HG03439 (cell line): ENCODE results near the gene CTSA.
A peak's percentile ranks its signal among the peaks of the same experiment; 100 is the strongest.
"Not testable (repeated sequence)": the region's sequence is repeated elsewhere in the genome, so short reads cannot be mapped to it uniquely, and the experiment has no call there.

Experiments
- ATAC-seq: cut with Tn5 transposase; IDR thresholded peaks from one replicate; pipeline ENCODE4 v1.9.1; 2021; ENCODE audit warnings: mild to moderate bottlenecking, moderate library complexity; ENCODE audit not compliant: unreplicated experiment

Gene CTSA

DNA sequence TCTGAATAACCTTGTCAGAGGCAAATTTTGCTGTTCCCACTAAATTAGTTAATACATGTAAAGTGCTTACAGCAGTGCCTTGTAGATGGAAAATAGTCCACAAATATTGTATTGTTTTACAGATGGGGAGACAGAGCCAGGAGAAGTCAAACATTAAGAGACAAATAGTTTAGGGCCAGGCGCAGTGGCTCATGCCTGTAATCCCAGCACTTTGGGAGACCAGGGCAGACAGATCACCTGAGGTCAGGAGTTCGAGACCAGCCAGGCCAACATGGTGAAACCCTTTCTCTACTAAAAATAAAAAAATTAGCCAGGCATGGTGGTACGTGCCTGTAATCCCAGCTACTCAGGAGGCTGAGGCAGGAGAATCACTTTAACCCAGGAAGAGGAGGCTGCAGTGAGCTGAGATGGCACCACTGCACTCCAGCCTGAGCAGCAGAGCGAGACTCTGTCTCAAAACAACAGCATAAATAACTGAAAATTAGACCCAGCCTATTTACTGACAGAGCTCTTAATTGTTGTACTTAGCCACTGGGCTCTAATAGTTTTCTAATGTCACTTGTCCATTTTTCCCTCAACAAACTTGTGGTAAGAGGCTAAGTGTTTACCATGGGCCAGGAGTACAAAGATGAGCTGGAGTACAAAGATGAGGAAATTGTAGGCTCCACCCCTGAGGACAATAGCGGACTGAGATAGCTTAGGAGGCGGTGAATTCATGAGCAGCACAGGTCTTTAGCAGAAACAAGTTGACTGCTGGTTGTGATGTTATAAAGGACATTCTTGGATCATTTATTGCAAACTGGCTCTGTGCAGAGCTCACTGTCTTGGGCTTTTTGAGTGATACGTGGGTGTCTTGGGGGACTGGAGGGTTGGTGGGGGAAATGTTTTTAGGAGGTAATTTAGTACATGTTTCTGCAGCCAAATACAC lies 27.3 kb upstream of the CTSA start:
- ATAC-seq, result no peak

DNA sequence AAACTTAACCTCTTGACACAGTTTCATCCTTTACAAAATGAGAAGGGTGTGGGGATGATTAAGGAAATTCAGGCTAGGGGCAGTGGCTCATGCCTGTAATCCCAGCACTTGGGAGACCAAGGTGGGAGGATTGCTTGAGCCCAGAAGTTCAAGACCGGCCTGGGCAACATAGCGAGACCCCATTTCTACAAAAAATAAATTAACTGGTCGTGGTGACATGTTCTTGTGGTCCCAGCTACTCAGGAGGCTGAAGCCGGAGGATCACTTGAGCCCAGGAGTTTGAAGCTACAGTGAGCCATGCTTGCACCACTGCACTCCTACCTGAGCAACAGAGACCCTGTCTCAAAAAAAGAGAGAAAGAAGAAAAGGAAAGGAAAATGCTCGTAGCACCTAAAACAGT lies 24.7 kb upstream of the CTSA start:
- ATAC-seq, result no peak

DNA sequence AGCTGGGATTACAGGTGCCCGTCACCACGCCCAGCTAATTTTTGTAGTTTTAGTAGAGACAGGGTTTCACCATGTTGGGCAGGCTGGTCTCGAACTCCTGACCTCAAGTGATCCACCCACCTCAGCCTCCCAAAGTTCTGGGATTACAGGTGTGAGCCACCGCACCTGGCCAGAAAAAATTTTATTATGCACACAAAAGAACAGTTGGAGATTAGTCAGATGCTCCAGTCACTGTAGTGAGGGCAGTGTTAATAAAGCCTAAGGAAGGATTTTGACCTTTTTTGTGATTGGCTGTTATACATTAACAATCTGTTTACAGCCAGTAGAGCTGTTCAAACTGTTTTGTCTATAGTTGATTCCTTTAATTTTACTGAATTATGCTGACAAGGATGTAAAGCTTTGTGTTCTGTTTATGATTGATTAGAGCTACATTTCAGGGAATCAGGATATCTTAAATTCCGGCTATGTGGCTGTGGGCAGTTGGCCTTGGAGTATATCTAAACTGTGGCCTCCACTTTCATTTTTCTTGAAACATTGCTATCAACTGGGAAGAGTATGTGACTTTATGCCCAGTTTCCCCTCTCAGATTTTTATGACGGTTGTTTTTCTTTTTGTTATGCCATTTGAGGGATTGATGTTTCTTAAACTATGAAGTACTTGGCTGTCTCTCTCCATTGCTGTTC lies 23.9 kb upstream of the CTSA start:
- ATAC-seq, result no peak

DNA sequence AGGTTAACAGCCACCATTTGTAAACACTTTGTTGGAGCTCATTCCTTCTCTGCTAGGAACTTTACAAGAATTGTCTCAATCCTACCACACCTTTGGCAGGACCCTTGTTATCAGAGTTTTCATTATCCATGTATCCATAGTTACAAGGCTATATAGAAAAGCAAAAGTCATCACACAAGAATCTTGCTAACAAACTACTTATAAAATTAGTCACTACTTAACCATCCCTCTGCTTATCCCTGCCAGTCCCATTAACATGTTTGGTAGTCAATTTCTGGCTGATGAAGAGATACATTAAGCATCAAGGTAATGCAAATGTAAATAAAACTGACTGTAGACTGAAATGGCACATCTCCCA lies 23.3 kb upstream of the CTSA start:
- no peak for ATAC-seq

DNA sequence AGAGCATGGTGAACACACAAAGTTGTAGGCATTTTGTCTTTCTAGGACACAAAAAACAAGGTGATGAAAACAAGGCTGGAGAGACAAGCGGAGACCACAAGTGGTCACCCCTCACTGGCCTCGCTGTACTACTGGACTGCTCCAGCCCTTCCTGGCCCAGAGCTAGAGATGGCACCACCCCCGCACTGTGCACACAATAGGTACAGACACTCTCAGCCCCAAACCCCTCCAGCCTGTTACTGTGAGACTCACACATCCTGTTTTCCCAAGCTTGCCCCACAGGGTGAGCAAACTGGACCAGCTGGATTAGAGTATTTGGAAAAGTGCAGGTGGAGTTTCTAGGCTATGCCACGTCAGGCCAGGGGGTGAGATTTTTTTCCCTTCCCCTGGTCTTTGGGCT lies 18.5 kb upstream of the CTSA start:
- ATAC-seq, result no peak

DNA sequence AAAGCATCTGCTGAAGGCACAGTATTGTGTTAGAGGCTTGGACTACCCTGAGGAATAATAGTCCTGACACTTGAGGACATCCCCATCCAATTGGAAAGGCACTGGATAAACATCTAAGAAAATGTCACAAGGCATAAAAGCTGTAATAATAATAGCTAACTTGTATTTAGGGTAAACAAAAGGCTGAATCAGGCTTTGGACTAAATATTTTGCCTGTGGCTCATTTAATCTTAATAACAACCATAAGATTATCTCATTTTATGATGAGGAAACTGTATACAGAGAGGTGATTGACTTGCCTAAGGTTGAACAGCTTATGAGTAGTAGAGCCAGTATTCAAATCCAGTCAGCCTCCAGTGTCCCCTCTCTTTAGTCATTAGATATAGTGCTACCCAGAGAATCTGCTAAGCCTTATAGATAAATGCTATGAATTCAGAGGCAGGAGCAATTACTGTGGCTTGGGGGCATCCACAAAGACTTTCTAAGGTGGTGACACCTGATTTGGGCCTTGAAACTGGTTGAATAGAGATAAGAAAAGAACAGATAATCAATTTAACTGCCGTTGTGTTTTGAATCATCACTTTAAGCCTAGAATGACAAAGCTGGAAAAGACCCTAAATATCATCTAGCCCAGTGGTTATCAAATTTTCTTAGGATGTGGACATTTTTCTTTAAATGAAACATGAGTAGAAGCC lies 17.6 kb upstream of the CTSA start:
- no peak for ATAC-seq

DNA sequence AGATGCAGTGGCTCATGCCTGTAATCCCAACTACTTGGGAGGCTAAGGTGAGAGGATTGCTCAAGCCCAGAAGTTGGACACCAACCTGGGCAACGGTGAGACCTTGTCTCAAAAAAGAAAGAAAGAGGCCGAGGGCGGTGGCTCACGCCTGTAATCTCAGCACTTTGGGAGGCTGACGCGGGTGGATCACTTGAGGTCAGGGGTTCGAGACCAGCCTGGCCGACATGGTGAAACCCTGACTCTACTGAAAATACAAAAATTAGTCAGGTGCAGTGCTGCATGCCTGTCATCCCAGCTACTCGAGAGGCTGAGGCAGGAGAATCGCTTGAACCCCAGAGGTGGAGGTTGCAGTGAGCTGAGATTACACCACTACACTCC lies 17.0 kb upstream of the CTSA start:
- ATAC-seq, result not testable (repeated sequence)

DNA sequence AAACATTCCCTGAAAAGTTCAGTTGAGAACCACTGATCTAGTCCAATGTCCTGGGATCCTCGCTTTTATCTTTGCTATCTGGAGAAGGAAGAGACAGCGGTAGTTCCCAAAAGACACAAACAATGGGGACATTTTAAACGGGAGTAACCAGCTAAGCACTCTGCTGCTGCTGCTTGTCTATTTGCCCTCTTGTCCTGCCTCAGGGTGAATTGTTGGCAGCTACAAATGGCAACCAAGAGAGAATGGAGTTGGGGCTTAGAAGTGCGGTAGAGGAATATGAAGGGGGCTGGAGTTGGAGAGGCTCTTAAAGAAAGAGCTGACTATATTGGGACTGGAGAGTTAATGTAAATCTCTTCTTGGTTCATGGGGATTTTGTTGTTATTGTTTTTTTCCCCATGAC lies 16.6 kb upstream of the CTSA start:
- ATAC-seq, result no peak

DNA sequence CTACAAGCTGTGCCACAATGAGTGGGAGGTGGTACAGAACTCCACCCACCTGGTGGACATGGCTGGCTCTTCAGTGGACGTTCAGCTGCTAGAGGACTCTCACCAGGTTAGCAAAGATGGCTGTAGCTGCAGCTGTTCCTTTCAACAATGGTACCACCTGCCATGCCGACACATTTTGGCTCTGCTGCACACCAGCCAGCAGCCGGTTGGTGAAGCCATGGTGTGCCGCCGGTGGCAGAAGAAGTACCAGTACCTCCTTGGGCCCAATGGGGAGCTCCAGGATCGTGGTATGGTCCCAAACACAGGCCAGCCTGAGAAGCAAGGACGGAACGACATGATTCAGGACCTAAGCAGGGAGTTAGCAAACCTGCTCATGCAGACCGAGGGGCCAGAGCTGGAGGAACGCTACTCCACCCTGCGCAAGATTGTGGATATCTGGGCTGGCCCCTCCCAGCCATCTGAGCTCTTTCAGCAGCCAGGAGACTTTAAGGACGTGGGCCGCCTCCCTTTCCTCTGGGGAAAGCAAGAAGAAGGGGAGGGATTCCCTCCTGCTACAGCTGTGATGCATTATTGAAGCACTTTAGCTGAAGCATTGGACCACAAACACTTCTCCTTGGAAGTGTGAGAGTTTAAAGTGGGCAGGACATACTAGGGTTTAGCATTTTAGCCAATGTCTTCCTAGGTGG lies 12.9 kb upstream of the CTSA start:
- ATAC-seq, result no peak

DNA sequence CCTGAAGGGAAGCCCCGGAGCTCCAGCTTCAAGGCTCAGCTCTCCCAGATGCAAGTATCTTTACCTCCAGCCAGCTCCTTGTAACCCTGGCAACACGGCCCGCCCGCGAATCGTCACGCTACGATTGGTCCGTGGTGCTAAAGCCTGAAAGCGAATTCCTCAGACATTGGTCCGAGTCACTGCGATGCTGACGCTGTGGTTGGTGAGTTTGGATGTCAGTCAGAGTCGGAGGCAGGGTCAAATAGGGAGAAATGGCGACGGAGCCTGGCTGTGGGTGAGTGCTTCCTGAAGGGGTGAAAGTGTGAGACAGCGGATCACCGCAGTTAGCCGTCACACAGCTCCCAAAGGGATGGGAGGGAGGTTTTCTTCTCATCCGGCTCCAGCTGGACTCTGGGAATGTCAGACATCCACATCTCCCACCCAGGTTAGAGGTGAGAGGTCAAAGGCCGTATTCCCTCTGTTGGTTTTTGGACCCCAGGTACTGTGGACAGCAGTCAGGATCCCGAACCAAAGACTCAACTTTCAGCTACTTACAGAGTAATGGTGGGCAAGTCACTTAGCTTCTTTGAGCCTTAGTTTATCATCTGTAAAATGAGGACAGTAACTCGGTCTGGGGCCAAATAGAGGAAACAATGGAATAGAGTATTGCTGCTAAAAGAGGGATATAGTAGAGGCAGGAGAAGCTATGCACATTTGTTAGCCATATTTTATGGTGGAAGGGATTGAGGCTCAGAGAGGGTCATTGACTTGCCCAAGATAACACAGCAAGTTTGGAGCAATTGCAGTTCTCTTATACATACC lies 9.9 kb upstream of the CTSA start, which contains the start of gene ZSWIM1:
Gene ZSWIM1 (plus strand): TSS at position 240 of the 801 bp plus-strand sequence. CDS start 1,366 bp downstream, outside the sequence.
- peak; percentile 95 for ATAC-seq

DNA sequence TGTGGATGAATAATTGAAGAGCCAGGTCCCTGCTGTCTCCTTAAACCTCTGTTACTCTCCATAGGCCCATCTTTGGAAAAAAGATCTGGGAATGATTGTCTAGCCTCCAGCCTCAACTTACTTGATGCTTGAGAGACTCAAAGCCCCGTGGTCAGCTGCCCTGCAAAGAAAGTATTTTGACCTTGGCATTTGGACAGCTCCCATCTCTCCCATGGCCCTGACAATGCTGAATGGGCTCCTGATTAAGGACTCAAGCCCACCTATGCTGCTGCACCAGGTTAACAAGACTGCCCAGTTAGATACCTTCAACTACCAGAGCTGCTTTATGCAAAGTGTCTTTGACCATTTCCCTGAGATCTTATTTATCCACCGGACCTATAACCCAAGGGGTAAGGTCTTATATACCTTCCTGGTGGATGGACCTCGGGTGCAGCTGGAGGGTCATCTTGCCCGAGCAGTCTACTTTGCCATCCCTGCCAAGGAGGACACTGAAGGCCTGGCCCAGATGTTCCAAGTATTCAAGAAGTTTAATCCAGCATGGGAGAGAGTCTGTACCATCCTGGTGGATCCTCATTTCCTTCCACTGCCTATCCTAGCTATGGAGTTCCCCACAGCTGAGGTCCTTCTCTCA lies 8.6 kb upstream of the CTSA start:
- ATAC-seq, result no peak

DNA sequence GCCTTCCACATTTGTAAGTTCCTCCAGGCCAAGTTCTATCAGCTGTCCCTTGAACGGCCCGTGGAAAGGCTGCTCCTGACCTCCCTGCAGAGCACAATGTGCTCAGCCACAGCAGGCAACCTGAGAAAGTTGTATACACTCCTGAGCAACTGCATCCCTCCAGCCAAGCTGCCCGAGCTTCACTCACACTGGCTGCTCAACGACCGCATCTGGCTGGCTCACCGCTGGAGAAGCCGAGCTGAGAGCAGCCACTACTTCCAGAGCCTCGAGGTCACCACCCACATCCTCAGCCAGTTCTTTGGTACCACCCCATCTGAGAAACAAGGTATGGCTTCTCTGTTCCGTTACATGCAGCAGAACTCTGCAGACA lies 8.1 kb upstream of the CTSA start:
- no peak for ATAC-seq

DNA sequence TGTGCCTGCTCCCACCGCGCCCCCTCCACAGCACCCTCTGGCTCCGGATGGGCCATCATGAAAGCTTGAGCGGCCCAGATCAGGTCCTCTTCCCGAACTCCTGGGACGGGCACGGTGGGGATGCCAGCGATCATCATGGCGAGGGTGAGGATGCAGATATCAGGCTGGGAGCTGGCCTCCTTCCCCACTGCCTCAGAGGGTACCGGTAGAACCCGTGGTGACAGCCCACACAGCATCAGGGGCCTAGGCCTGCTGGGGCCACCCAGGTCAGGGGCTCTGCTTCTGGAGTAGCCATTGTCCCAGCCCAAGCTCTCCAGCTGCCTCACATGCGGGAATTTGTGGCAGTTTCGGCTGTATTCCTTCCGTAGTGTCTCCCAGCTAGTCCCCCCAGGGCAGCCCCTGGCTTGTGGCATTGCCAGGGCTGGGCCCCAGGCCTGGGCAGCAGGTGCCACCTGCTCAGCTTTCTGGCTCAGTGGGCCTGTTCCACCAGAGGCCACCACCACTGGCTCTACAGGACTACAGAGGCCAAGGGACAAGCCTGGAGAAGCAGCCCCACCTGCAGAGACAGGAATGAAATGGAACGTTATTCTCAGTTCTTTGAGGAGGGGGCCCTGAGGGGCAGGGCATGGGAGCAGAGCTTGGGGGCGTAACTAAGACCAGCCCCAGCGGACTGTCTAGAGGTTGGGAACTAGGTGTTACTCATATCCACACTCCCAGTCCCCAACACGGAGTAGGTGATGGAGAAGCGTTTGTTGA lies 4.4 kb upstream of the CTSA start:
- no peak for ATAC-seq

DNA sequence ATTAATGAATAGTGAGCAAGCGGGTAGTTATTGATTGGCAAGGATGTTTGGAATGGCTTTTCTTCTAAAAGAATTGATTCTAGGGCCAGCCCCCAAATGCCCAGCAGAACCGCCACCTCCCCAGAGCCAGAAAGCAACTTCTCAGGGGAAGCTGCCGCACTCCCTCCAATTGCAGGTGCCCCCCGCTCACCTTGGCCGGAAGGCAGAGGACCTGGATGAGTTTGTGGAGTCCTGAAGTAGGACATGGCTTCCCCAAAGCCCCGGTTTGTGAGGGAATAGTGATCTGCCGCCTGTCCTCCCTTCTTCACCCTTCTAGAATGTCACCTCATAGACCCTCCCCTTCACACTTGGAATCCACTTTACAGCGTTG lies 3.8 kb upstream of the CTSA start, which contains the start of gene SPATA25:
Gene SPATA25 (minus strand): TSS at position 277 of the 370 bp plus-strand sequence. CDS start 32 bp downstream, at position 245.
- no peak for ATAC-seq

DNA sequence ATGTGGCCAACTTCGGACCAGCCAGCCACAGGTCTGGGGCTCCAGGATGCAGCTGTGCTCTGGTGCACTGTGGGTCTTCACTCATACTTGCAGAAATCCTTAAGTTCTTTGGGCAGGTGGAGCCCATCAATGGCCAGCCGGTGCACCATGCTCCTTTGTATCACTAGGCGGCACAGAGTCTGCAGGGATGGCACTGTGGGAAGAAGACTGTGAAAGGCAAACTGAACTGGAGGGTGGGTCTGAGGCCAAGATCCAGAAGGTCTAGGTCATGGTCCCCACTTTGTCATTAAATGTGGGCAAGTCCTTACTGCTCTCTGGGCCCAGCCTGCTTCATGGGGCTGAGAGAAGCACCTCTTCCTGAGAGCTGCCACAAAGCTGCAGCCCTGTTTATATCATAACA lies 2.5 kb upstream of the CTSA start:
- no peak for ATAC-seq

DNA sequence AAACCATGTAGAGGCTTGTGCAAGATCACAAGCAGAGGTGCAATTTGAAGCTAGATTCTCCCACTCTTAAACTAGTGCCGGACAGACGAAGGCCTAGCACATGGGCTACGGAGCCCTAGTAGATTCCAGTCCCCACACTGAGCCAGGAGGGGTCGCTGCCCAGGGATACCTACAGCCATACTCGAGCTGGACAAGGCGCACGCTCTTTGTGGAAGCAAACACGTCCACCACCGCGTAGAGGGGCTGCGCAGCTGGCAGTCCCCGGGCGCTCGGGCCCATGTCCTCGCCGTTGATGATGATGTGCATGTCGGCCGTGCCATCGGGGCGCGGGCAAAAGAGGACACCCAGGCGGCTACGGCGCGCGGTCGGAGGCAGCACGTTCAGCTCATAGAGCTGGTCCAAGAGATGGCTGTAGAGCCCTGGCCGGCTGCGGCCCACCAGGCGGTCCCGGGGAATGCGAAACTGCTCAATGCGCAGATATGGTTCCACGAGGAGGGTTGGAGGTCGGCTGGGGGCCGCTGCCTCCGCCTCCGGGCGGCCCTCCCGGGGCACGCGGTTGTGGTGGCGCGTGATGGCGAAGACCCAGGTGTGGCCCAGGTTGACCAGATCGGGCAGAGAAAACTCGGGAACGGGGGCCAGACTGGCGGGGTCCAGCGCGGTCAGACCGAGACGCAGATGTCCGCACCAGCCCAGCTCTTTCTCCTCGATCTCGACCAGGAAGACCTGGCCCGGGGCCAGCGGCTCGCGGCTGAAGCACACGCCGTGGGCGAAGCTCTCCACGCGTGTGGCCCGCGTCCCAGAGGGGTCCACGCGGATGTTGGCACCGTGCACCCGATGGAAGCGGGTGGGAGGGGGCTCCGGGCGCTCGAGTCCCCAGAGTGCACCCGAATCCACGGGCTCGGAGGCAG lies 804 bp upstream of the CTSA start:
- ATAC-seq, result peak; percentile 4

DNA sequence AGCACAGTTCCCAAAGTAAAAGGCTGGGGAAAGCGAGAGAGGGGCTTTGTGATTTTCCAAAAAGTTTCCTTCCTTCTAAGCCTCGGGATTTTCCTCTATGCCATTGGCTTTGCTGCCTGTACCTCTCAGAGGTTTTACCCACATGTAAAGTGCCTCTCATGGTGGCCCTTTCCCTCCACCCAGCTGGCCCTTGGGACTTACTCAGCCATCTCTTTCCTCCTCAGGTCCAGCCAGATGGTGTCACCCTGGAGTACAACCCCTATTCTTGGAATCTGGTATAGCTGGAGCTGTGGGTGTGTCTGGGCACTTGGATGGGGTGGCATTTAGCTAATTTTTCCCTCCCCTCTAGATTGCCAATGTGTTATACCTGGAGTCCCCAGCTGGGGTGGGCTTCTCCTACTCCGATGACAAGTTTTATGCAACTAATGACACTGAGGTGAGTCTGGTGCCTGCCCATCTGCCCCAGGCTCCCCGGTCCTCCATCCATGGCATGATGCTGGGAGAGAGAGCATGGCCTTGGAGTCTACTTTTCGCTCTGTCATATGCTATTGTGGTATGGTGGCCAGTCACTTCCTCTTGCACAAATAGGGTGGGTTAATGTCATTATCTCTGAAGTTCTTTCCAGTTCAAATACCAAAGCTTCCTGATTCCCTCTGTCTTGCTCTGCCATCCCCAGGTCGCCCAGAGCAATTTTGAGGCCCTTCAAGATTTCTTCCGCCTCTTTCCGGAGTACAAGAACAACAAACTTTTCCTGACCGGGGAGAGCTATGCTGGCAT lies 1.1 kb downstream of the CTSA start:
- no peak for ATAC-seq
